ENCODE results near the gene ADORA2A. TPM values are rescaled to one million over a fixed set of nuclear protein-coding genes. Genes with fewer than 3 reads are reported as not detected.

Gene ADORA2A
- total and polyA plus RNA-seq, 2 of the 13 experiments (the other 11 are each of a cell fraction or from before 2014, with no cell fraction given), result 3.3 to 5.0 TPM

DNA sequence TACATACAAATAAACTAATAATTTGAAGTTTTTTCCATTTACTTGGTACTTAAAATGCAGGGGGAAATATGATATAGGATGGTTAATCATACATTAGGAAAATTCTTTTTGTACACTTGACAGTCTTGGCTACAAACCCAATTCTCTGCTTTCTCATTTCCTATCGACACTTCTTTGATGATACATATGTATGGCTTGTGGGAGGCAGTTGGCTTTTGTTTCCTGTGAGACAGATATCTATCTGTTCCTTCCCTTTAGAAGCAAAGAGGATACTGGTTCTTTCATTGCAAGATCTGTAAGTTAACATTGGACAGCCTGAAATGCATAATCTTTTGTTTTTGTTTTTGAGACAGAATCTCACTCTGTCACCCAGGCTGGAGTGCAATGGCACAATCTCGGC, 47.9 kb upstream of the ADORA2A start:
- H3K27me3 ChIP-seq (ENCODE audit: control insufficient read depth in 1 of 2, insufficient read depth in 2 of 2, low read length in 2 of 2), result no peaks in the 10 kb centered on the region
- WGBS (ENCODE audit: low lambda C conversion rate), result 100% methylated on average over 2 of the region's 2 CpGs
- H2AFZ ChIP-seq (ENCODE audit: low read length), result no peak overlapping the region
- H4K20me1 ChIP-seq (ENCODE audit: insufficient read depth, low read length), result no peaks in the 10 kb centered on the region; the same call in 1 of the 2 replicates
- no peaks in the 10 kb centered on the region for H3K79me2 ChIP-seq (ENCODE audit: insufficient read depth, low read length)
- no peaks in the 10 kb centered on the region for H3K9me3 ChIP-seq (ENCODE audit: low read length)
- no peak overlapping the region for H3K9ac ChIP-seq (ENCODE audit: insufficient read depth, low read depth, low read length)
- no peaks in the 10 kb centered on the region for H3K4me1 ChIP-seq (ENCODE audit: insufficient read depth, low read length)
- H3K36me3 ChIP-seq (replicated peaks in 1 of 2; ENCODE audit: control insufficient read depth in 1 of 2, insufficient read depth in 2 of 2, low read length in 2 of 2), result peaks cover 2 to 36% of the 10 kb centered on the region in 2 experiments; a peak in 4 of 5 replicates
- CTCF ChIA-PET (ENCODE audit: low intra/inter-chr PET ratio, low total read pairs), result no interaction called here
- ATAC-seq (no peak), FAIRE-seq (no peak), DNase-seq (ENCODE audit: low spot score) (no peak)
- POLR2A ChIA-PET, result no interaction called here
- intact Hi-C loops (cut with micrococcal nuclease; ENCODE audit: unreplicated experiment), result no loop called here
- no TSS peak for BruUV-seq (replicated peaks)
- no peak overlapping the region for H3K4me3 ChIP-seq (replicated peaks in 1 of 3; ENCODE audit: insufficient read depth in 1 of 3, low read depth in 2 of 3, low read length in 3 of 3)
- H3K27ac ChIP-seq (ENCODE audit: extremely low read length, insufficient read depth, low read length), result no peak overlapping the region
- no peak for TF ChIP-seq NR2F2 (IDR thresholded peaks at IDR 0.05; ENCODE audit: borderline replicate concordance, low read depth)
- no peak for TF ChIP-seq STAG1 (CRISPR knock-in tag; IDR thresholded peaks at IDR 0.05)
- TF ChIP-seq KLF9 (CRISPR knock-in tag; IDR thresholded peaks at IDR 0.05; ENCODE audit: low read depth), result no peak
- TF ChIP-seq, protein P1, sequence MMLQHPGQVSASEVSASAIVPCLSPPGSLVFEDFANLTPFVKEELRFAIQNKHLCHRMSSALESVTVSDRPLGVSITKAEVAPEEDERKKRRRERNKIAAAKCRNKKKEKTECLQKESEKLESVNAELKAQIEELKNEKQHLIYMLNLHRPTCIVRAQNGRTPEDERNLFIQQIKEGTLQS (CRISPR knock-in tag; IDR thresholded peaks at IDR 0.05), result no peak
- TF ChIP-seq, protein P2, sequence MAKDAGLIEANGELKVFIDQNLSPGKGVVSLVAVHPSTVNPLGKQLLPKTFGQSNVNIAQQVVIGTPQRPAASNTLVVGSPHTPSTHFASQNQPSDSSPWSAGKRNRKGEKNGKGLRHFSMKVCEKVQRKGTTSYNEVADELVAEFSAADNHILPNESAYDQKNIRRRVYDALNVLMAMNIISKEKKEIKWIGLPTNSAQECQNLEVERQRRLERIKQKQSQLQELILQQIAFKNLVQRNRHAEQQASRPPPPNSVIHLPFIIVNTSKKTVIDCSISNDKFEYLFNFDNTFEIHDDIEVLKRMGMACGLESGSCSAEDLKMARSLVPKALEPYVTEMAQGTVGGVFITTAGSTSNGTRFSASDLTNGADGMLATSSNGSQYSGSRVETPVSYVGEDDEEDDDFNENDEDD (CRISPR knock-in tag; IDR thresholded peaks at IDR 0.05; ENCODE audit: borderline replicate concordance), result no peak
- TF ChIP-seq U2AF1 (optimal IDR thresholded peaks at IDR 0.05; ENCODE audit: low read depth, low read length), result no peak
- no peak for TF ChIP-seq DBP (CRISPR knock-in tag; IDR thresholded peaks at IDR 0.05; ENCODE audit: not compliant biosample characterization)
- no peak for TF ChIP-seq DMAP1 (CRISPR knock-in tag; IDR thresholded peaks at IDR 0.05)
- TF ChIP-seq ZNF770 (CRISPR knock-in tag; IDR thresholded peaks at IDR 0.05), result no peak
- in situ Hi-C loops (cut with HindIII; ENCODE audit: extremely low pct_ligation_motif_present, low pct_unique_long_range_greater_than_20kb), result no loop called here
- H3K4me2 ChIP-seq (ENCODE audit: low read depth, low read length), result no peak overlapping the region

Data from HepG2 (cell line).